Measurements from ENCODE around the gene PRSS50. TPM values are rescaled to one million over a fixed set of nuclear protein-coding genes. Genes with fewer than 3 reads are reported as not detected.

Gene PRSS50
- total and polyA plus RNA-seq, 4 donors = 0.02 to 0.33 (median 0.25) TPM; not detected in 1

GRCh38 chr3:46665763-46666452, 51.8 kb downstream of the PRSS50 start:
- TF ChIP-seq JUND (IDR thresholded peaks at IDR 0.05) (no peak), HNF4A (conservative IDR thresholded peaks at IDR 0.05) (no peak), YY1 (IDR thresholded peaks at IDR 0.05) (no peak), RXRA (IDR thresholded peaks at IDR 0.05) (no peak)
- Histone ChIP-seq H3K27ac (ENCODE audit: low read depth in 1 of 2, low read length in 2 of 2) (no peak overlapping the region), H3K9ac (ENCODE audit: low read depth in 1 of 2, low read length in 2 of 2) (no peak overlapping the region), H3K9me3 (ENCODE audit: control insufficient read depth in 4 of 4, low read length in 3 of 4) (no peaks in the 10 kb centered on the region), H3K4me1 (ENCODE audit: control insufficient read depth in 4 of 4, insufficient read depth in 4 of 4, low read length in 3 of 4) (peaks cover 5 to 29% (median 24%) of the 10 kb centered on the region in 4 donors), H3K27me3 (ENCODE audit: control insufficient read depth in 4 of 4, insufficient read depth in 4 of 4, low read length in 3 of 4) (no peaks in the 10 kb centered on the region), H3K4me3 (ENCODE audit: low read depth in 1 of 3, low read length in 3 of 3) (no peak overlapping the region), H3K36me3 (ENCODE audit: control insufficient read depth in 4 of 4, insufficient read depth in 3 of 4, low read depth in 1 of 4, low read length in 3 of 4) (peaks cover 0 to 3% (median 0%) of the 10 kb centered on the region in 4 donors)
- WGBS = 65% methylated on average over 9 of the region's 9 CpGs
- DNase-seq (ENCODE audit: low spot score) = no peak

- Histone ChIP-seq H3K27me3 (ENCODE audit: control insufficient read depth in 4 of 4, insufficient read depth in 4 of 4, low read length in 3 of 4) (no peaks in the 10 kb centered on the region), H3K4me1 (ENCODE audit: control insufficient read depth in 4 of 4, insufficient read depth in 4 of 4, low read length in 3 of 4) (peaks cover 5 to 36% (median 29%) of the 10 kb centered on the region in 4 donors), H3K9ac (ENCODE audit: low read depth in 1 of 2, low read length in 2 of 2) (no peak overlapping the region), H3K27ac (ENCODE audit: low read depth in 1 of 2, low read length in 2 of 2) (no peak overlapping the region), H3K9me3 (ENCODE audit: control insufficient read depth in 4 of 4, low read length in 3 of 4) (no peaks in the 10 kb centered on the region), H3K4me3 (ENCODE audit: low read depth in 1 of 3, low read length in 3 of 3) (no peak overlapping the region), H3K36me3 (ENCODE audit: control insufficient read depth in 4 of 4, insufficient read depth in 3 of 4, low read depth in 1 of 4, low read length in 3 of 4) (peaks cover 0 to 3% (median 0%) of the 10 kb centered on the region in 4 donors)
- WGBS = 73% methylated on average over 23 of the region's 23 CpGs
- DNase-seq (ENCODE audit: low spot score) = no peak
- TF ChIP-seq FOXA2 (IDR thresholded peaks at IDR 0.05) = no peak
- TF ChIP-seq CTCF (IDR thresholded peaks at IDR 0.05; ENCODE audit: low read depth, low read length, missing input control) = no peak
- TF ChIP-seq SP1 (IDR thresholded peaks at IDR 0.05) = no peak
Observed at GRCh38 chr3:46664971-46665762, 52.5 kb downstream of the PRSS50 start.

- no peak overlapping the region for H3K9ac ChIP-seq (ENCODE audit: low read depth in 1 of 2, low read length in 2 of 2)
- WGBS = 89% methylated on average over 6 of the region's 6 CpGs
- no peaks in the 10 kb centered on the region for H3K36me3 ChIP-seq (ENCODE audit: control insufficient read depth in 4 of 4, insufficient read depth in 3 of 4, low read depth in 1 of 4, low read length in 3 of 4)
- no peak overlapping the region for H3K27ac ChIP-seq (ENCODE audit: low read depth in 1 of 2, low read length in 2 of 2)
- H3K27me3 ChIP-seq (ENCODE audit: control insufficient read depth in 4 of 4, insufficient read depth in 4 of 4, low read length in 3 of 4) = no peaks in the 10 kb centered on the region
- H3K4me3 ChIP-seq (ENCODE audit: low read depth in 1 of 3, low read length in 3 of 3) = no peak overlapping the region
- H3K4me1 ChIP-seq (ENCODE audit: control insufficient read depth in 4 of 4, insufficient read depth in 4 of 4, low read length in 3 of 4) = peaks cover 5 to 37% (median 29%) of the 10 kb centered on the region in 4 donors
- H3K9me3 ChIP-seq (ENCODE audit: control insufficient read depth in 4 of 4, low read length in 3 of 4) = no peaks in the 10 kb centered on the region
- DNase-seq (ENCODE audit: low spot score) = no peak
- TF ChIP-seq RAD21 (IDR thresholded peaks at IDR 0.05) = no peak
- TF ChIP-seq MAX (IDR thresholded peaks at IDR 0.05) = no peak
- TF ChIP-seq REST (IDR thresholded peaks at IDR 0.05) = no peak
- no peak for TF ChIP-seq GABPA (IDR thresholded peaks at IDR 0.05 in 1 of 2, conservative IDR thresholded peaks at IDR 0.05 in 1 of 2)
- TF ChIP-seq NR2F2 (IDR thresholded peaks at IDR 0.05) = no peak
- no peak for TF ChIP-seq JUND (IDR thresholded peaks at IDR 0.05)
- TF ChIP-seq CTCF (IDR thresholded peaks at IDR 0.05; ENCODE audit: low read depth, low read length, missing input control) = no peak
- TF ChIP-seq SP1 (IDR thresholded peaks at IDR 0.05) = no peak
- no peak for TF ChIP-seq ATF3 (IDR thresholded peaks at IDR 0.05)
- TF ChIP-seq FOXA2 (IDR thresholded peaks at IDR 0.05) = no peak
Observed at GRCh38 chr3:46664188-46664970, 53.3 kb downstream of the PRSS50 start.

All from liver (tissue), 9 donors.